Measurements from ENCODE around the gene PLCB1. TPM values are rescaled to one million over a fixed set of nuclear protein-coding genes. Genes with fewer than 3 reads are reported as not detected.

The PLCB1 gene
- total RNA-seq, 1 experiment from 2014 or later: not detected

- no peak overlapping the region for H2AFZ ChIP-seq
- no peaks in the 10 kb centered on the region for H3K27me3 ChIP-seq (ENCODE audit: insufficient read depth, low read depth)
- no peak for DNase-seq
- intact Hi-C loops (cut with micrococcal nuclease; ENCODE audit: unreplicated experiment): no loop called here
- H3K4me3 ChIP-seq: no peak overlapping the region
- H3K79me2 ChIP-seq (ENCODE audit: low read depth): no peaks in the 10 kb centered on the region
- no peak overlapping the region for H3K4me2 ChIP-seq
- H3K9me3 ChIP-seq (ENCODE audit: insufficient read depth, low read depth): no peaks in the 10 kb centered on the region
- POLR2A ChIA-PET (ENCODE audit: unreplicated experiment): no interaction called here
- no peak overlapping the region for H3K27ac ChIP-seq
- no peaks in the 10 kb centered on the region for H3K4me1 ChIP-seq (replicated peaks; ENCODE audit: insufficient read depth)
- H3K36me3 ChIP-seq (ENCODE audit: low read depth): no peaks in the 10 kb centered on the region
- H4K20me1 ChIP-seq (ENCODE audit: insufficient read depth): no peaks in the 10 kb centered on the region
- no peak for TF ChIP-seq EZH2 (IDR thresholded peaks at IDR 0.05; ENCODE audit: low read depth)
- no peak for TF ChIP-seq CTCF (conservative IDR thresholded peaks at IDR 0.05)
- H3F3A ChIP-seq (ENCODE audit: insufficient read depth, low read depth): no peaks in the 10 kb centered on the region
- CTCF ChIA-PET: no interaction called here
- no TSS peak for BruUV-seq (replicated peaks)
- H3K9me2 ChIP-seq (ENCODE audit: insufficient read depth): no peaks in the 10 kb centered on the region
Measured at GRCh38 chr20:8413691-8414090, 281.6 kb downstream of the PLCB1 start.

- ChIA-PET POLR2A (ENCODE audit: unreplicated experiment) (no interaction called here), CTCF (no interaction called here)
- Histone ChIP-seq H3K9me2 (ENCODE audit: insufficient read depth) (no peaks in the 10 kb centered on the region), H3K36me3 (ENCODE audit: low read depth) (no peaks in the 10 kb centered on the region), H3K27ac (no peak overlapping the region), H3K4me1 (replicated peaks; ENCODE audit: insufficient read depth) (no peaks in the 10 kb centered on the region), H3K4me3 (no peak overlapping the region), H3K27me3 (ENCODE audit: insufficient read depth, low read depth) (no peaks in the 10 kb centered on the region), H2AFZ (no peak overlapping the region), H3F3A (ENCODE audit: insufficient read depth, low read depth) (no peaks in the 10 kb centered on the region), H3K4me2 (no peak overlapping the region), H3K9me3 (ENCODE audit: insufficient read depth, low read depth) (no peaks in the 10 kb centered on the region), H4K20me1 (ENCODE audit: insufficient read depth) (no peaks in the 10 kb centered on the region), H3K79me2 (ENCODE audit: low read depth) (no peaks in the 10 kb centered on the region)
- TF ChIP-seq EZH2 (IDR thresholded peaks at IDR 0.05; ENCODE audit: low read depth) (no peak), CTCF (conservative IDR thresholded peaks at IDR 0.05) (no peak)
- BruUV-seq (replicated peaks): no TSS peak
- intact Hi-C loops (cut with micrococcal nuclease; ENCODE audit: unreplicated experiment): no loop called here
- peak in 1 of 2 experiments; percentile 65 for DNase-seq
Measured at GRCh38 chr20:8414586-8415274, 282.7 kb downstream of the PLCB1 start.

GRCh38 chr20:8421981-8422380 is 289.9 kb downstream of the PLCB1 start:
- no peak for DNase-seq
- Histone ChIP-seq H3K4me2 (no peak overlapping the region), H3K79me2 (ENCODE audit: low read depth) (no peaks in the 10 kb centered on the region), H3K4me3 (no peak overlapping the region), H3K9me2 (ENCODE audit: insufficient read depth) (no peaks in the 10 kb centered on the region), H3K27ac (no peak overlapping the region), H3K9me3 (ENCODE audit: insufficient read depth, low read depth) (no peaks in the 10 kb centered on the region), H3K27me3 (ENCODE audit: insufficient read depth, low read depth) (no peaks in the 10 kb centered on the region), H3K36me3 (ENCODE audit: low read depth) (no peaks in the 10 kb centered on the region), H3F3A (ENCODE audit: insufficient read depth, low read depth) (no peaks in the 10 kb centered on the region), H3K4me1 (replicated peaks; ENCODE audit: insufficient read depth) (no peaks in the 10 kb centered on the region), H2AFZ (no peak overlapping the region), H4K20me1 (ENCODE audit: insufficient read depth) (no peaks in the 10 kb centered on the region)
- TF ChIP-seq CTCF (conservative IDR thresholded peaks at IDR 0.05) (no peak), EZH2 (IDR thresholded peaks at IDR 0.05; ENCODE audit: low read depth) (no peak)
- BruUV-seq (replicated peaks): no TSS peak
- POLR2A ChIA-PET (ENCODE audit: unreplicated experiment): no interaction called here
- intact Hi-C loops (cut with micrococcal nuclease; ENCODE audit: unreplicated experiment): no loop called here
- CTCF ChIA-PET: no interaction called here

Measured in PC-9 (cell line).